KMS-11 (cell line): Measurements from ENCODE around the gene RREB1.
"Not testable (repeated sequence)": the region's sequence is repeated elsewhere in the genome, so short reads cannot be mapped to it uniquely, and the experiment has no call there.

Experiments used
- H2AFZ ChIP-seq: fragments of 200-600 bp; sonication (generic); 2 replicates; pipeline ENCODE4 v1.6.1; 2016; ENCODE audit warnings: antibody characterized with exemption, mixed run types, low read depth
- H3K27ac ChIP-seq: fragments of 200-600 bp; sonication (generic); 2 replicates; pipeline ENCODE4 v1.6.1; 2016; ENCODE audit warnings: mild to moderate bottlenecking, mixed run types
- H3K27me3 ChIP-seq: fragments of 200-600 bp; sonication (generic); 2 replicates; pipeline ENCODE4 v1.6.1; 2017; ENCODE audit warnings: mild to moderate bottlenecking, low read depth, mixed run types, moderate library complexity; ENCODE audit not compliant: insufficient read depth
- H3K36me3 ChIP-seq: fragments of 200-600 bp; sonication (generic); 2 replicates; pipeline ENCODE4 v1.6.1; 2017; ENCODE audit warnings: mild to moderate bottlenecking, mixed run types; ENCODE audit not compliant: insufficient read depth
- H3K4me1 ChIP-seq: fragments of 200-600 bp; sonication (generic); 2 replicates; pipeline ENCODE4 v1.6.1; 2016; ENCODE audit warnings: mild to moderate bottlenecking, low read depth, mixed run types; ENCODE audit not compliant: poor library complexity, severe bottlenecking
- H3K4me2 ChIP-seq: fragments of 200-600 bp; sonication (generic); 2 replicates; pipeline ENCODE4 v1.7.0; 2016; ENCODE audit warnings: mild to moderate bottlenecking, mixed run types
- H3K4me3 ChIP-seq: fragments of 200-600 bp; sonication (generic); IDR thresholded peaks from 2 replicates; pipeline ENCODE4 v1.6.1; 2017; ENCODE audit warnings: low read depth, low read length, mixed read lengths; ENCODE audit not compliant: insufficient read depth
- H3K79me2 ChIP-seq: fragments of 200-600 bp; sonication (generic); 2 replicates; pipeline ENCODE4 v1.6.1; 2016; ENCODE audit warnings: low read depth, mixed run types; ENCODE audit not compliant: insufficient read depth
- H3K9ac ChIP-seq: fragments of 200-600 bp; sonication (generic); 2 replicates; pipeline ENCODE4 v1.6.1; 2016; ENCODE audit warnings: mild to moderate bottlenecking, mixed run types
- H4K20me1 ChIP-seq: fragments of 200-600 bp; sonication (generic); 2 replicates; pipeline ENCODE4 v1.6.1; 2016; ENCODE audit warnings: mild to moderate bottlenecking, mixed run types; ENCODE audit not compliant: insufficient read depth
- CTCF ChIP-seq: fragments of 200-600 bp; sonication (generic); conservative IDR thresholded peaks from 2 replicates; pipeline ENCODE4 v1.6.1; 2017; ENCODE audit warnings: low read depth, mild to moderate bottlenecking, antibody characterized with exemption, low read length, moderate library complexity, mixed read lengths

RREB1 gene

GRCh38 chr6:7156643-7157278, 49.0 kb downstream of the RREB1 start:
- Histone ChIP-seq H3K9ac (no peak overlapping the region; the same call in 1 of the 2 replicates), H2AFZ (no peak overlapping the region), H3K36me3 (no peaks in the 10 kb centered on the region), H4K20me1 (no peaks in the 10 kb centered on the region), H3K4me1 (peaks cover 99% of the 10 kb centered on the region), H3K27ac (peak overlapping the region; percentile 71), H3K79me2 (peaks cover 63% of the 10 kb centered on the region), H3K27me3 (no peaks in the 10 kb centered on the region), H3K4me2 (peak overlapping the region; percentile 58), H3K4me3 (no peak overlapping the region)
- TF ChIP-seq CTCF = no peak

- H4K20me1 ChIP-seq, H3K27ac ChIP-seq, H2AFZ ChIP-seq, H3K27me3 ChIP-seq, H3K9ac ChIP-seq, H3K4me3 ChIP-seq, H3K36me3 ChIP-seq: not testable (repeated sequence)
- Histone ChIP-seq H3K4me2 (peak overlapping the region; percentile 58; the same call in 1 of the 2 replicates), H3K4me1 (peaks cover 95% of the 10 kb centered on the region), H3K79me2 (peaks cover 64% of the 10 kb centered on the region)
Observed at GRCh38 chr6:7157307-7157706, 49.5 kb downstream of the RREB1 start.

- Histone ChIP-seq H3K4me2 (peak overlapping the region; percentile 55; the same call in 1 of the 2 replicates), H3K36me3 (no peaks in the 10 kb centered on the region), H4K20me1 (no peaks in the 10 kb centered on the region), H3K27me3 (no peaks in the 10 kb centered on the region), H3K9ac (no peak overlapping the region), H3K27ac (no peak overlapping the region), H3K79me2 (peaks cover 60% of the 10 kb centered on the region), H3K4me3 (no peak overlapping the region), H3K4me1 (peaks cover 88% of the 10 kb centered on the region), H2AFZ (no peak overlapping the region)
- no peak for TF ChIP-seq CTCF
Observed at GRCh38 chr6:7157752-7158616, 50.2 kb downstream of the RREB1 start.

- no peaks in the 10 kb centered on the region for H3K36me3 ChIP-seq
- no peak overlapping the region for H3K4me2 ChIP-seq
- H2AFZ ChIP-seq = no peak overlapping the region
- peaks cover 70% of the 10 kb centered on the region for H3K4me1 ChIP-seq
- peaks cover 40% of the 10 kb centered on the region; the same call in 1 of the 2 replicates for H3K79me2 ChIP-seq
- H3K27me3 ChIP-seq = no peaks in the 10 kb centered on the region
- no peak for TF ChIP-seq CTCF
- H3K4me3 ChIP-seq = no peak overlapping the region
- H3K27ac ChIP-seq = no peak overlapping the region
- H4K20me1 ChIP-seq = no peaks in the 10 kb centered on the region
- no peak overlapping the region for H3K9ac ChIP-seq
Observed at GRCh38 chr6:7159790-7160525, 52.2 kb downstream of the RREB1 start.
